Measurements from ENCODE around the gene SLC2A8. TPM values are rescaled to one million over a fixed set of nuclear protein-coding genes. Genes with fewer than 3 reads are reported as not detected.

The SLC2A8 gene
- total RNA-seq, 1 experiment from 2014 or later, result 8.0 TPM

DNA sequence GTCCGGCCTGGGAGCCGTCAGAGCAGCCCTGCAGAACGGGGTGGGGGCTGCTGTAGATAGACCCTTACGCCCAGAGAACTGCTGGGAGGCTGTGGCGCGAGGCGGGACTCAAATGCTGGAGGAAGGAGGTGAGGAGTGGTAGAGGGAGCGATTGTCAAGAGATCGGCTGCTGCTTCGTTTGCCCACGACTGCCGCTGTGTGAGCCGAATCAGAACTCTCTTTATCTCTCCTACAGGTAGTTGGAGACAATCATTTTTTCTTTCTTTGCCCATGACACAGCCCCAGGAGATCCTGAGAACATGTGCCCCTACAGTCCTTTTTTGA is 27.7 kb downstream of the SLC2A8 start:
- DNase-seq (ENCODE audit: extremely low read depth, low read depth), result no peak

DNA sequence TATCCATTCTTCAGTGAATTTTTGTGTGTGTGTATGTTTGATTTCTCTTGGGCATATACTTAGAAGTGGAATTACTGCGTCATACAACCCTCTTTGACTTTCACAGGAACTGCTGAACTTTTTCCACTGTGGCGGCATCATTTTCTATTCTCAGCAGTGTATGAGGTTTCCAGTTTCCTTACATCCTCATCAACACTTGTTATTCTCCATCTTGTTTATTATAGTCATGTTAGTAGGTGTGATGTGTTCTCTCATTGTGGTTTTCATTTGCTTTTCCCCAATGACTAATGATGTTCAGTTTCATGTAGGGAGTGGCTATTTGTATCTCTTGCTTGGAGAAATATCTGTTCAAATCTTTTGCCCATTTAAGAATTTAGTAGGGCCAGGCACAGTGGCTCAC is 29.8 kb downstream of the SLC2A8 start:
- no peak for DNase-seq (ENCODE audit: extremely low read depth, low read depth)

DNA sequence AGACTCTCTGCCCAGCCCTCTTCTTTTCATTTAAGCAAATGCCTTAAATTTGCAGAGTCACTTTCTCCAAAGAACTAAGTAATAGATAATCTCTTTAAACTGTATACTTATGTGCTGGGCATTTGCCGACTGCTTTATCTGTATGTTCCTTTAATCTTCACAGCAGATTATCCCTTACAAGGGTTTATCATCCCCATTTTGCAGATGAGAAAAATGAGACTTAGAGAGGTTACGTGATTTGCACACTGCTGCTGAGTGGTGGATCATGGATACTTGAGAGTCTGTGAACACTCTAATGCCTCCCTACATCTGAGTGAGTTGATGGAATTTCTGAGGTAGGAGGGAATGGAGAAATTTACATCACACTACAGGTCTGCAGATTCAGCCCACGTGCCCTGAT is 31.4 kb downstream of the SLC2A8 start:
- no peak for DNase-seq (ENCODE audit: extremely low read depth, low read depth)

DNA sequence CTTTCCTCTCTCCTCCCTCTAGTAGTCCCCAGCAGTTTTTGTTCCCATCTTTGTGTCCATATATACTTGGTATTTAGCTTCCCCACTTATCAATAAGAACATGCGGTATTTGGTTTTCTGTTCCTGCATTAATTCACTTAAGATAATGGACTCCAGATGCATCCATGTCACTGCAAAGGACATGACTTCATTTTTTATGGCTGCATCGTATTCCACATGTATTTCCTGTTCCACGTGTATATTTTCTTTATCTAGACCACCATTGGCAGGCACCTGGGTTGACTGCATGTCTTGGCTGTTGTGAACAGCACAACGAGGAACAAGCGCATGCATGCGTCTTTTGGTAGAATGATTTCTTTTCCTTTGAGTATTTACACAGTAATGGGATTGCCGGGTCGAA is 33.4 kb downstream of the SLC2A8 start:
- no peak for DNase-seq (ENCODE audit: extremely low read depth, low read depth)

DNA sequence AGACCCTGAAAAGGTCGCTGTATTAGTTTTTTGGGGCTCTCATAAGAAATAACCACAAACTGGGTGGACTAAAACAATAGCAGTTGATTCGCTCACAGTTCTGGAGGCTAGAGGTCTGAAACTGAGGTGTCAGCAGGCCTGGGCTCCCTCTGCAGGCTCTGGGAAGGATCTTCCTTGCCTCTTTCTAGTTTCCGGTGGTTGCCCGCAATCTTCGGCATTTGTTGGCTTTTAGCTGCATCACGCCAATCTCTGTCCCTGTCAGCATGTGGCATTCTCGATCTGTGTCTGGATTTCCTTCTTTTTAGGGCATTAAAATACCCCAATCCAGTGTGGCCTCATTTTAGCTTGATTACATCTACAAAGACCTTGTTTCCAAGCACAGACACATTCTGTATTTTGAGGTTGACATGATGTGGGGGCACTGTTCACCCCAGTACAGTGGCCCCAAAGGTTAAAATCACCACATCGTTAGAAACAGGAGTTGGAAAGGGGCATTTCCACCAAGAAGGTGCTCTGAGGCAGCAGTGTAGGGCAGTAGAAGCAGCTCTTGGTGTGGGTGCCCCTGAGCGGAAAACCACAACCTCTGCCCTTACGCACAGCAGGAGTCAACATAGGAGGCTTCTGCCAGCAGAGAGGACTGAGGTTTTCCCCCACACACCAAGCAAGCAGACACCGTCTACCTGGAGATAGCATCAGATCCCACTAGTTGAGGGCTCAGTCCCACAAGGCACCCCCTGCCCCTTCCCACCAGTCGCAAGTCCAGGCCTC is 40.7 kb downstream of the SLC2A8 start:
- no peak for DNase-seq (ENCODE audit: extremely low read depth, low read depth)

DNA sequence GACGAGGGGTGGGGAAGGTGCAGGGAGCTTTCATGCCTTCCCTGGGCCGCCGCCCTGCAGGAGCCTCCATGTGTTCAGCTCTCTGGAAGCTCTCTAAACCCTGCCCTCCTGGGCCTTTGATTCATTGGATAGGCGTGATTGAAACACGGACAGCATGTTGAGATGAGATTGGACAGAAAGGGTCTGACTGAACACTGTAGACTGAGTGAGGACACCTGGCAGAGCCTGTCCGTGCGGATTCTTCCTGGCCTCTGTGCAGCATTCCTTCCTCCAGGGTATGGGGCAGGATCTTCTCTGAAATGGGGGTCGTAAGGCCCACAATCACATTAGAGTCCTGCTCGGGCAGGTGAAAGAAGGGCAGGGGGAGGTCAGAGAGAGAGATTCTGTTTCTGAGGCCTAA is 41.4 kb downstream of the SLC2A8 start:
- no peak for DNase-seq (ENCODE audit: extremely low read depth, low read depth)

DNA sequence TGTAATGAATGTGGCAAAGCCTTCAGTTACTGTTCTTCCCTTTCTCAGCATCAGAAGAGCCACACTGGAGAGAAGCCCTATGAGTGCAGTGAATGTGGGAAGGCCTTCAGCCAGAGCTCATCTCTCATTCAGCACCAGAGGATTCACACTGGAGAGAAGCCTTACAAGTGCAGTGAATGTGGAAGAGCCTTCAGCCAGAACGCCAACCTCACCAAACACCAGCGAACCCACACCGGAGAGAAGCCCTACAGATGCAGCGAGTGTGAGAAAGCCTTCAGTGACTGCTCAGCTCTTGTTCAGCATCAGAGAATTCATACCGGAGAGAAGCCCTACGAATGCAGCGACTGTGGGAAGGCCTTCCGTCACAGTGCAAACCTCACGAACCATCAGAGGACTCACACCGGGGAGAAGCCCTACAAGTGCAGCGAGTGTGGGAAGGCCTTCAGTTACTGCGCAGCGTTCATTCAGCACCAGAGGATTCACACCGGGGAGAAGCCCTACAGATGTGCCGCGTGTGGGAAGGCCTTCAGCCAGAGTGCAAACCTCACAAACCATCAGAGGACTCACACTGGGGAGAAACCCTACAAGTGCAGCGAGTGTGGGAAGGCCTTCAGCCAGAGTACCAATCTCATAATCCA is 47.4 kb downstream of the SLC2A8 start:
- DNase-seq (ENCODE audit: extremely low read depth, low read depth), result no peak

DNA sequence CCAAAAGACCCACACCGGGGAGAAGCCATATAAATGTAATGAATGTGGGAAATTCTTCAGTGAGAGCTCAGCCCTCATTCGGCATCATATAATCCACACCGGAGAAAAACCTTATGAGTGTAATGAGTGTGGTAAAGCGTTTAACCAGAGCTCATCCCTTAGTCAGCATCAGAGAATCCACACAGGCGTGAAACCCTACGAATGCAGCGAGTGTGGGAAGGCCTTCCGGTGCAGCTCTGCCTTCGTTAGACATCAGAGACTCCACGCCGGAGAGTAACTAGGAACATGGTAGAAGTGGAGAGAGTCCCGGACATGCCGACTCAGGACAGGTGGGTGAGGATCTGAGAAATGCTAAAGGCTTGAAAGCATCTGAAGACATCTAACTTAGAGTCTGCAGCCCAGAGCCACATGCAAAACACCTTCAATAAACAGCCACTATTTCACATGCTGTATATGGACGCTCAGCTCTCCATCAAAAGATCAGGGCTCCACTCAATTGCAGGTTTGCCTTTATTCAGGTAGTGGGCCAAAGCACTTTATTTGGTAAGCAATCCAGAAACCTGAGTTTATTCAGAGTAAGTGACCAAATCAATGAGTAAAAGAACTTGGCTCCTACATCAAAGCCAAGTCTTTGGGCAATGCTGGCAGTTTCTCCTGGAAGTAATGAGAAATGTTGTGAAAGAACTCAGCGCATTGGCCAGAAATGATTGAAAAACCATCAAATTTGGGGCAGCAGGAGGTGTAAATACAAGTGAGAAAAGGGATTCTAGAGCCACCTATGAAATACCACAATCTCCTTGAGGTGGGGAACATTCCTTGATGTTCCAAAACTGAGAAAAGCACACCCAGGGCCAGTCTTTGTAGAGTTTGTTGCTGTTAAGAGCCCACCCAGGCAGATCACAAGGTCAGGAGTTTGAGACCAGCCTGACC is 48.2 kb downstream of the SLC2A8 start:
- DNase-seq (ENCODE audit: extremely low read depth, low read depth), result no peak

DNA sequence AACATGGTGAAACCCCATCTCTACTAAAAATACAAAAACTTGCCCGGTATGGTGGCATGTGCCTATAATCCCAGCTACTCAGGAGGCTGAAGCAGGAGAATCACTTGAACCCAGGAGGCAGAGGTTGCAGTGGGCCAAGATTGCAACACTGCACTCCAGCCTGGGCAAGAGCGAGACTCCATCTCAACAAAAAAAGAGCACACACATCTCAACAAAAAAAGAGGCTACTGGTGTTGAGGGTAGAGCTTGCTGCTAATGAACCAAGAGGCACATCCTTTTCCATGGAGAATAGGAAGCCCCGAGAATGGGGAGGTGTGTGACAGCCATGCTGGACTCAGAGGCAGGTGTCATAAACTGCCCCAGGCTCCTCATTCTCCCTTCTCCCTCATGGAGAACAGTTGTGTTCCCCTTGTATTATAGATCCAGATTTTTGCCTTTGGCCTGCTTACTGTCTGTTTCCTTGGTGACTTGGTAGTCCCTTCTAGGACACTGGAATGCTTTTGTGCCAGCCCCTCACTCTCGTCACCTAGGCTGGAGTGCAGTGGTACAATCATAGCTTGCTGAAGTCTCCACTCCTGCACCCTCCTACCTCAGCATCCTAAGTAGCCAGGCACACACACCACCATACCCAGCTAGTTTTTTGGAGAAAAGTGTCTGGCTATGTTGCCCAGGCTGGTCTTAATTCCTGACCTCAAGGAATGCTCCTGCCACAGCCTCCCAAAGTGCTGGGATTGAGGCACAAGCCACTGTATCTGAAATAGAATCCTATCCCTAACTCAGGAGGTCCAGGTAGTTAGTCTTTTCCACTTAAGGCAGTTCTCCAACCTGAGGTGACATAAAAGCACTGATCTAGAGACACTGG is 49.1 kb downstream of the SLC2A8 start:
- DNase-seq (ENCODE audit: extremely low read depth, low read depth), result no peak

DNA sequence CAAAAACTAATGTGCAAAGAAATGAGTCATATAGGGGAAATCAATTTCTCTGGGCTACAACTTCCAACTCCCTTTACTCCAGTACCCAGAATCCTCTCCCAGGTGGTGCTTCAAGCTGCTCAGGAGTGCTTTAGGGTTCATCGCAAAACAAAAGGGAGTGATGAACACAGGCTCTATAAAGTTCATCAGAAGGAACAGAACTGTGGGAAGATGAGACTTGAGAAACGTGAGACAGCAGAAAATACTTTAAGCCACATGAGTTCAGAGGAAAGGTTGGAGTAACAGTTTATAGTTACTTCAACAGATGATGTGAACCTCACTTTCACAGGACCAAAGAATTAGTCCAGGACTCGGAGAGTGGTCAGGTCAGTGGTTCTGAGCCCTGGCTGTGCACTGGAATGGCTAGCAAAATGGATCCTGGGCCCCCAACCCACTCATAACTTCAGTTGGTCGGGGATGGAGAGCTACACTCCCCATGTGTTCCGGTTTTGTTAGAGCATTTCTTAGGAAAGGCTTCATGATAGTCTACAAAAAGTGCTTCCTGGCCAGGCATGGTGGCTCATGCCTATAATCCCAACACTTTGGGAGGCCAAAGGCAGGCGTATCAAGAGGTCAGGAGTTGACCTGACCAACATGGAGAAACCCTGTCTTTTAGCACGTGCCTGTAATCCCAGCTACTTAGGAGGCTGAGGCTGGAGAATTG is 49.9 kb downstream of the SLC2A8 start:
- DNase-seq (ENCODE audit: extremely low read depth, low read depth), result no peak

DNA sequence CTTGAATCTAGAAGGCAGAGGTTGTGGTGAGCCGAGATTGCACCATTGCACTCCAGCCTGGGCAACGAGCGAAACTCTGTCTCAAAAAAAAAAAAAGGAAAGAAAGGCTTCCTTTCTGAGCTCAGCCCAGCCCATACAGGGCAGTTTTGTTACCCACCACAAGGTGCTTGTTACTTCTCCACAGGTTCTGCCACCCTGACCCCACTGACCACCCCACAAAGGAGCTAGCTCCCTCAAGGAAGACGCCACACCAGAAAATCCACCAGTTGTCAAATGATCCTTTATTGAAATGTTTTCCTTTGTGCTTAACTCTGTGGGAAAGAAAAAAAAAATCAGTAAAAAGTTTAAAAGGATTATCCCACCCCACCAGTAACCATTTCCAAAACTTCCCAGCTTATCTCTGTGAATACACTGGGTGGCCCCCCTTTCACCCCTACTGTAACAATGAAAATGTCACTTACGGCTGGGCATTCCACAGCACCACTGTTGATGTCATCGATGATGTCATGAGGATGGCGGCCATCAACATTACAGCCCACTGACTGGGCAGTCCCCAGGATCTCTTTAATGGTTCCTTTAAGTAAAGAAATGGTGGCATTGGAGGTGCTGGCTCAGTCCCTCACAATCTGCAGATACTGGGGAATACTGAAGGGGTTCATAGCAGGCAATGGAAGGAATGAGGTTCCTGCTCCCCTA is 50.6 kb downstream of the SLC2A8 start:
- no peak for DNase-seq (ENCODE audit: extremely low read depth, low read depth)

DNA sequence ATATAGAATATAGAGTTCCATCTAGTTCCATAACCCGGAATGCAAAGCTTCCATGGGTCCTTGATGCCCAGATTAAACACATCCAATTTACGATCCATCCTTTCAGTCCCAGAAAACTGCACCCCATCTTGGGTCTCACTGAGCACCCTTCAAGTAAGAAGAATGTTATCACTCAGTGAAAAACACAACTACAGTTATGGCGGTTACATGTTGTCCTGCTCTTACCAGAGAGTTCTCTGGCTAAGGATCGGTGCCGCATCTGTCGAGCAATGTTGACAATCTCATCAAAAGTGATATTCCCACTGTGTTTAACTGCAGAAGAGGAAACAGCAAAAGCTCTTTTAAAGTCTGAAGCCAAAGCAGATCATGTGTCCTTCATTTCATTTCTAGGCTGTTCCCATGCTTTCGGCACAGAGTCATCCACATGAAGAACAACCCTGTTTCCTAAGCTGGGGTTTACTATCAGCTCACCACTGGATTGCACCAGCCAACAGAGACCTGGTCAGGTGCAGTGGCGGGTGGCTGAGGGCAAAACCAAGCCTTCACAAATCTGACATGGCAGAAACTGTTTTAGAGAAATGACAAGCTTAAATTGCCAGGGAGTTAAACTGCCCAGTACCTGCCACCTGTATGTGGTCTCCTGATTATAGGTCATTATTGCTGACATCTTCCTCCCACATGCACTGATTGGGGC is 51.3 kb downstream of the SLC2A8 start:
- DNase-seq (ENCODE audit: extremely low read depth, low read depth), result no peak

DNA sequence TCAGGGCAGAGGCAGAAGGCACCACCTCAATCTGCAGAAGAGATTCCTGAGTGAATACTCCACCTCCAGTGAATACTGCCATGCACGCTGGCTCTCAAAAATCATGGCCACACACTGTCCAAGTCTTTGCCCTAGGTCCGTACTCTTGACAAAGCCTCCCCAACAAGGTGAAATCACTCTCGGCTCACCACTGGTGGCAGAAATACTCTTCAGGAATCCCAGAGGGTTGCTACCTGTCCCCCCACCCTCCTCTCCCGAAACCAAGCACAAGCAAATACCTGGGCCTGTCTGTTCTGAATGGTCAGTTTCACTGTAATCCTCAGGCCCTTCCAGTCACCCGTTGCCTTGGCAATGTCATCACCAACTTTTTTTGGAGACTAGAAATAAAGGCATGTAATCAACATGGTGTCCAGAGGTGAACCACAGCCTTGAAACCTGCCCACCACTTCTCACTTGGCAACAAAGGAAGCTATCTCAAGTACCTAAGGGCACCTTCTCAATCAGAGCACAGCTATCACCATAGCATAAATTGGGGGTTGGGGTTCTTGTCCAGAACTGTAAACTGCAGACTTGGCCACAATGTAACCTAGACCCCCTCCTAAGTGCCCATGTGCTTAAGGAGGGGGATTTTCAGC is 52.5 kb downstream of the SLC2A8 start:
- DNase-seq (ENCODE audit: extremely low read depth, low read depth), result no peak

DNA sequence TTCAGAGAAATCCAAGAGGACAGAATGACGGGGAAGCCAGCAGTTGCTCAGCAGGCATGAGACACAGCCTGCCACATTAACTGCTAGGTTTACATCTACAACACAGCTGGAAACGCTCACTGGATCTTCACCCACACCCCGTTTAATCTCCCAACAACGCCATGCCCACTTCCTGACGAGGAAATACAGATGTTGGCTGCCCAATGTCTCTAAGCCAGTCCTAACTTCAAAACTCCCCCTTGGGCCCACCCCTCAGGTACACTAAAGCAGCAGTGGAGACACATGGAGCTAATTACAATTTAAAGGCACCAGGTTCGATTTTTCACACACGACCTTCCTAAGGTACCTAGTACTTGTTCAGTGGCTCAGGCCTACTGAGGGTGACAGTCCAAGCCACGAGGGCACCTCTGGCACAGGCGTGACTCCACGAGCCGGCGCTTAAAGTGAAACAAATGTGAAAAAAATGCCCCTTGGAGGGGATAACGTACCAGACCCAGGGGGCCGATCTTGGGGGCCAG is 53.3 kb downstream of the SLC2A8 start:
- no peak for DNase-seq (ENCODE audit: extremely low read depth, low read depth)

DNA sequence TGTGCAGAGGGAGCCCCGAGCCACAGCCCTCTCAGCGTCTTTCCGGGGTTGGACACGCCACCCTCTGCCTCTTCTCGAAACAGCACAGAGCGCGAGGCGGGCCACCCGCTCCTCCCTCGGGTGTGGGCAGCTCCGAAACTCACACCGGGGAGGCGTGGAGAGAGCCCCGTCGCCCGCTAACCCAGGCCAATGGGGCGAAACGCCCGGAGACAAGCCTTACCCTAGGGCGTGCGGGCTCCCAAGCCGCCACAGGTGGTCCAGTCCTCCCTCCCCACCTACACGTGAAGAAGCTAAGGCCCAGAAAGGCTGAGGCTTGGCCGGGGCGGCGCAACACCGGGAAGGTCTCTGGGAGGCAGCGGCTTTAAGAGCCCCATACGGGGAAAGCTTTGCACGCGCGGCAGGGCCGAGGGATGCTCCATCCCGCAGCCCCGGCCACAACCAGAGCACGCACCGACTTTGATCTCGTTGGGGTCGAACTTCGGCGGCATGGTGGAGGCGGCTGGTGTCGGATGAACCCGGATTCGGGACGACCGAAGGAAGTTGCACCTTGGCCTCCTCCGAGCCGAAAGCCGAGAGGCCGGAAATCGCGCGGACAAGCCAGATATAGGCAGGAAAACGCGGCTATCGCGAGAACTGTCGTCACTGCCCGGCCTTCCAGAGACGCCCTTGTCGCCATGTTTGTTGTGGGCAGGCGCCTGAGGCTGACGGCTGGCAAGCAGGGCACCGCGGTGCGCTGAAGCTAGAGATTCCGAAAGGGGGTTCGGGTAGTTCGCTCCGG is 54.0 kb downstream of the SLC2A8 start, which contains the start of the genes LRSAM1 and RPL12:
Gene LRSAM1, plus strand, starts transcription at position 681 of the 778 bp plus-strand sequence. CDS start 3,018 bp downstream, outside the sequence.
Gene RPL12, minus strand, starts transcription at position 577 of the 778 bp plus-strand sequence. Its CDS starts 89 bp downstream, at position 488.
- peak; percentile 94 for DNase-seq (ENCODE audit: extremely low read depth, low read depth)

DNA sequence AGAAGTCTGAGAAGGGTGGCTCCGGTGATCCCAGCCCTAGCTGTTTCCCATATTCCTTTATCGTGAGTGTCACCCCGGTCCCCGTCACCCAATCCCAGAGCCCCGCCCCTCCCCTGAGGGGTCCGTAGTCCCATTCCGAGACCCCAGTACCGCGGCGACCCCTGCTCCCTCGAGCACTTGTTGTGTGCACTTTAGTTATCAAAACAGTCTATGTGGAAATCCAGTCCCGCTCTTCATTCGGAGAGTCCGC is 54.6 kb downstream of the SLC2A8 start:
- no peak for DNase-seq (ENCODE audit: extremely low read depth, low read depth)

Data from NCI-H460 (cell line).